HG03196 (cell line): ENCODE data around the gene EGR4.

Experiments
- ATAC-seq: cut with Tn5 transposase; IDR thresholded peaks from one replicate; pipeline ENCODE4 v1.9.1; 2021; ENCODE audit not compliant: unreplicated experiment

Gene EGR4

DNA sequence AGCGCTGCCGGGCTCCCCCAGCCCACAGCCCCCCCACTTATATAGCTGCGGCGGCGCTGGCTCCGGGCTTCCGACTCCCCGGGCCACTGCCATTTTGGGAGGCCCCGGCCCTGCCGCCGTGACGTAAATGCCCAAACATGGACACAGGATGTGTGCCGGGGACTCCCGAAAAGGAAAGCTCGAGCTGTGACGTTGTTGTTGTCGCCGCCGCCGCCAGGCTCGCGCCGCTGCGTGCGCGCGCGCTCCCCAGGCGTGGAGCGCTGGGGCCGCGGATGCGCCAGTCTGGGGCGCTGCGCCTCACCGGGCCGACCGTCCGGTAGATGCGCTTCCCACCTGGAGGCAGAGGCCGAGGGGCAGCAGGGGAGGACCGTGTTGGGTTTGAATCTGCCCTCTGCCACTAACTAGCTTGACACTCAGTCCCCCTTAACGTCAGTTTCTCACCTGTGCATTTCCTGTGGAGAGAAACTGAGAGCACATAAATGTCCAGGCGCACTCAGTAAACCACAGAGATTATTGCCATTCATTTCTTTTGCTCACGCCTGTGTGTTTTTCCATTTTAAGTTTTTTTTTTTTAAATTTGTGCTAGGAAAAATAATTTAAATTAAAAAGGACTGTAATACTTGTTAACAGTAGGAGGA, at the start of gene EGR4:
TSS of gene EGR4 (minus strand) at position 15 of the 638 bp plus-strand sequence. CDS start 231 bp downstream, outside the sequence.
- ATAC-seq = peak; percentile 90

DNA sequence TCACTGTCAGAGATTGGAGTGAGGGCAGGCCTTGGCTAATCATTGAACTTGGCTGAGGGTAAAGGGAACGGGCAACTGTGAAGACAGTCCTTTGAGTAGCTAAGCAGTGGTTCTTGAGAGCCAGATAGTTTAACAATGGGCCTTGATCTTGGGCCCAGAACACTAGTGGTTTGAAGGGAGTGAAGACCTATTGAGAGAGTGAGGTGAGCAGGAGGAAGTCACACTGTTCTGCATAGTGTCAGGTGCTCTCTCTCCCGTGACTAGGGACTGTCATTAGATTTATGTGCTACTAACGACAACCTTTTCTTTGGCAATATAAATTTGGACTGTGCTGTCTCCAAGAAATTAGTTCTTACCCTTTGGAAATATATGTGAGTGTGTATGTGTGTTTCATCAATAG, 47.7 kb upstream of the EGR4 start:
- no peak for ATAC-seq

DNA sequence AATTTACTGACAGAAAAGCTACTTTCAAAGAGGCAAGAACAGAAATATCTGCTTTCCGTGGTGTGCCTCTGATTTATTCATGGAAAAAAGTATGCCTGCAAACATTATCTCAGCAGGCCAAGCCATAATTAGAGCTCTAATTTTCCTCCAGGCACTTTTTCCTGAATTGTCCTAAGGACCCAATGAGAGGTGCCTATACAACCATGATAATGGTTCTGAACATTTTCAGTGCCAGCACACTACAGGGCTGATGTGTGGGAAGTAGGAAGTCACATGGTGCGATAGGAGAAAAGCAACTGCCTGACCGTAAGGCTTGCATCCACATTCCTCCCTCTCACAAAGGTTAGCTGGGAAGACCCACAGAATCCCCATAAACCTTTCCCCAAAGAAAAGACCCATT, 45.9 kb upstream of the EGR4 start:
- ATAC-seq = no peak

DNA sequence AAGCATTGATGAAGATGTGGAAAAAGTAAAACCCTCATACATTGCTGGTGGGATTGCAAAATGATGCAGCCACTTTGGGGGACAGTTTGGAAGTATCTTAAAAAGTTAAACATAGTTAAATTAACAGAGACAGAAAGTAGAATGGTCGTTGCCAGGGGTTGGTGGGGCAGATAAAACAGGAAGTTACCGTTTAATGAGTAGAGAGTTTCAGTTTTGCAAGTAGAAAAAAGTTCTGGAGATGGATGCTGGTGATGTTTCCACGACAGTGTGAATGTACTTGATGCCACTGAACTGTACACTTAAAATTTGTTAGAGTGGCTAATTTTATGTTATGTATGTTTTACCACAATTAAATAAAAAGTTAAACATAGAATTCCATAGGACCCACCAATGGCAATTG, 44.5 kb upstream of the EGR4 start:
- no peak for ATAC-seq

DNA sequence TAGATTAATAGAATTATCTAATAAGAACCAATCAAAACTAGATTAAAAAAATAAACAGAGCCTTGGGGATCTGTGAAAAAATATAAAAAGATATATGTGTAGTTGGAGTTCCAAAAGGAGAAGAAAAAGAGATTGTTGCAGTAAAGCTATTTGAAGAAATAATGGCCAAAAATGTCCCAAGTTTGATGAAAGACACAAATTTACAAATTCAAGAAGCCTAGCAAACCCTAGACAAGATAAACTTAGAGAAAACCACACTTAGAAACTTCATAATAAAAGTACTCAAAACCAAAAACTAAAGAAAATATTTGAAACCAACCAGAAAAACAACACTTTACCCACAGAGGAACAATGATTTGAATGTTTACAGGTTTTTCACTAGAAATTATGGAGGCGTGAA, 41.3 kb upstream of the EGR4 start:
- ATAC-seq = no peak

DNA sequence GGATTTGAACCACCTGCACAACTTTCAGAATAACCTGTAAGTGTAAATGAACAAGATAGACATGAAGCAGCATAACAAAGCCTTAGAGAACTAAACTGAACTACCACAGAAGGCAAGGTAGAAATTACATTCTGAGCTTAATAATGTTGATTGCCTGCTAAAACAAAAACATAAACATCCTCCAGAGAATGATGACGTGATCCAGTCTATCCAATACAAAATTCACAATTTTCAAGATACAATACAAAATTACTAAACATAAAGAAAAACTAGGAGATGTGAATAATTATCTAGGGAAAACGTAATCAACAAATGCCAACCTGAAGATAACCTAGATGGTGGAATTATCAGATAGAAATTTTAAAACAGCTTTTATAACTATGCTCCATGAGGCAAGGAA, 40.7 kb upstream of the EGR4 start:
- ATAC-seq = no peak

DNA sequence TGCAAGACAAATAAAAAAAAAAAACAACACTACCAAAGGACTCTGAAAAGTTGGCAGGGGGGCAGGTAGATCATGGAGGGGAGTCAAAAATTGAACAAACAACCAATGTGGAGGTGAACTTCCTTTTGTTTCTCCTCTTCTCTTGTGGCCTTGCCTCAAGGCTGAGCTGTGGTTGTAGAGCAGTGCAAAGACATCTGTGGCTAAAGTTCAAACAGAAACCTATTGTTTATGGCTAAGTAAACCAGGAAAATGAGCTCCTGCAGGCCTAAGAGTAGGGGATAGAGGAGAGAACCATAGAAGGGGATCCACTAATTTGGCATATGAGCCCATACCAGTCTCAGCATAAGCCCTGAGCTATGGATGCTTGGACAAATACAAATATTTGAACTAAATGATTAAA, 40.2 kb upstream of the EGR4 start:
- ATAC-seq = no peak

DNA sequence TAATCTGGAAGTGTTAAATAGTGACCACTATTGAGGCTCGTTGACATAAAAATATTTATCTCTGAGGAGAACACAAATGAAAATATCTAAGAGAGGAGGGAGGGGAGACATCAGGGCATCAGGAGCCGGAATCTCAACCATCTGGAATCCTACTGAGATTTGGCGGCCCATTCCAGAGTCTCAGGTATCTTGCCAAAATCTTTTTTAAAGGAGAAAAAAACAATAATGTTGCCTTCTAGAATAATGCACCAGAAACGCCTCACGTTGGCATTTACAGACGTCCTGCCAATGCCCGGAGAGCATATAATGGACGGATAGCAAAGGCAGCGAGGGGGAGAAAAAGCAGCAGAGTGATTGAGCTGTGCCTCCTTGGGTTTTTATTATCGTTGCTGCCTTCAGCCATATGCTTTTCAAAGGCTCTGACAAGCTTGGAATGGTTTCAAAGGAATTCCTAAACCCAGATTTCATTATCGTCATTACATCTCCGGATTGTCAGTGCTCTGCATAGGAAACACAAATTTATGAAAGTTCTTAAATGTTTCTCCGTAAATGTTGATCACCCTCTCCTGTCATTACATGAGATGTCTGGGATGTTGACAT, 30.9 kb upstream of the EGR4 start:
- ATAC-seq = no peak

DNA sequence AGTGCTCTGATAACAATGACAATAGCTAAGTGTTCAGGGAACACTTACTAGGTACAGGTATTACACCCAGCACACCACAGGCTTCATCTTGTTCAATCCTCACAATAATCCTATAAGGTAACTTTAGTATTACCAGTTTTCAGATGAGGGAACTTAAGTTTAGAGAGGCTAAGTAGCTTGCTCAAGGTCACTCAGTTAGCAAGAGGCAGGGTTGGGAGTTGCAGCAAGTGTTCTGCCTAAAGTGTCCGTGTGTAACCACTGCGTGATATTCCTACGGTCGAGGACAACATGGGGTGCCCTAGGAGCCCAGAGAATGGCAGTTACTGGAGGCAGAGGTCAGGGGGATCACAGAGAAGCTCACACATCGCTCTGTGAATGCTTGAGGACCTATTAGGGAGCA, 30.2 kb upstream of the EGR4 start:
- ATAC-seq = no peak

DNA sequence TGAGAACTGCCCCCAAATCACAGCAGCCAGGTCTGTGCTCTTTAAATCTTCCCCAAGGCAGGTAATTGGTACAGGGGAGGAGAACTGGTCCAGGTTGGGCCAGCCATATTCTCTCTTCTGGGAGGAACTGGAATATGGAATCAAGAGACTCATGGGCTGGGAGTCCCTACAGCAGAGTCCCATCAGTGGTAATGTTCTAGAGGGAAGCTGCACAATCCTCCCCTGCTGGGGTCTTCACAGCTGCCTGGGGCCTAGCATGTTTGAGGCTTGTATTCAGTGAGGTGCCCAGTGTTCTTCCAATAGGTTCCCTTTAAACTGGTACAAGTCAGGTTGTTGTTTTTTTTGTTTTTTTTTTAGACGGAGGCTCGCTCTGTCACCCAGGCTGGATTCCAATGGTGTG, 21.1 kb upstream of the EGR4 start:
- ATAC-seq = no peak

DNA sequence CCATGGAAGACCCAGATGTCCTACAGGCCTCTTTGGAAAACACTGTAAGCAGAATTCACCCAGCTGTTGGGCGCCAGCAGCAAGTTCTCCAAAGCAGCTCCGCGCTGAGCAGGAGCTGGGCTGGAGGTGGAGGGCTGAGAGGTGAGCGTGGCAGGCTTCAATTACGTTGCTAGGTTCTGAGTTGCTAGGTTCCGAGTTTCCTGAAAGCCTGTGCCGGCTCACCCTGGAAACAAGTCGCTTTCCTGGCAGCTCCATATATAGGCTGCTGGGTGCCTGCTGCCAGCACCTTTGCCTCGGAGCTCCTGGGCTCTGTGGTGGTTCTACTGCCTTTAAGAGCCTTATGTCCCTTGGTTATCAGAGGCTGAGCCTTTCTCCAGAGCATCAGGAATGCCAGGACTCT, 14.4 kb upstream of the EGR4 start:
- no peak for ATAC-seq

DNA sequence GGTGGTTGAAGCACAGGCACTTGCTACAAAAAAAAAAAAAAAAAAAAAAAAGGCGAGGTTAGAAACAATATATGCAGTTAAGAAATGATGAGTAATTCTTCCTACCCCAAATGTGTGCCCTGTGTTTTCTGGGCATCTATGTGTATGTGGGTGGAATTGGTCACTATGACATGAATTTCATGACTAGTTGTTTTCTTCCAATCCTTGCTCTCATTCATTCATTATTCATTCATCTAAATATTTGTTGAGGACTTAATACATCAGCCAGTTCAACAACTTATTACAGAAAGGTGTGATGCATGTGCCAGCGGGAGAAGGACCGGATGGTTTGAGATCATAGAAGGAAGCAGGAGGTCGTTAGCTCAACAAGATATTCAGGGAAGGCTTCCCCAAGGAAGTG, 8.3 kb upstream of the EGR4 start:
- no peak for ATAC-seq

DNA sequence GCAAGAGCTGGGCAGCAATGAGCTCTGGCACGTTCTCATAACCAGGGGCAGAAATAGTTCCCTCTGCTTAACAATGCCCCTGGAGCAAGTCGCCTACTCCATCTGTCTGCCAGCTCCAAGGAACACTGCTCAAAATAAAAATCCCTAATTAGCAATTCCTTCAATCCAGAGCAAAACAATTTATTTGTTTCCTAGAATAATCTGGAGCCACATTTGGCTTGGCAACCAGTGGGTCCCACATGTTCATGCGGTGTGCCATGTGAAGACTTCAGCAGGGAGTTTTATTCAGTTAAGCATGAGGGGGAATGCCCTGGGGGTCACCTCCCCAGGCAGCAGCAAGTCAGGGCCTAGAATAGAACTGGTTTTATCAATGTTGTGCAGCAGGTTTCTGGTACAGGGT, 7.6 kb upstream of the EGR4 start:
- ATAC-seq = no peak

DNA sequence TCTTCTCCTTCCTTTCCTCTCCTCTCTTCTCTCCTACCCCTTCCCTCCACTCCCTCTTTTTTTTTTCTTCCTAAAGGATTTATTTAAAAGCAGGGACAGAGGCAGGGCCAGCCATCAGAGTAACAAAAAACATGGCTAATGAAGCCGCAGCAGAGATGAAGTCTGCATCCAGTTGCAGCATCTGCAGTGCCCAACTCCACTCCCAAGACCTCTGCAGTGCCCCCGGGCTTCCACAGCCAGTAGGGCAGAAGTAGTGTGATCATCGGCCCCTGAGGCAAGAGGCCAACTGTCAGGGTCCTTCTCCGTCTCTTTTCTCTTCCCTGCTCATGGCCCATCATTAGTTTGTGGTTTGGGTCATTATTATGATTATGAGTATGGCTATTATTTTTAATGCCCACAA, 4.2 kb upstream of the EGR4 start:
- ATAC-seq = no peak

DNA sequence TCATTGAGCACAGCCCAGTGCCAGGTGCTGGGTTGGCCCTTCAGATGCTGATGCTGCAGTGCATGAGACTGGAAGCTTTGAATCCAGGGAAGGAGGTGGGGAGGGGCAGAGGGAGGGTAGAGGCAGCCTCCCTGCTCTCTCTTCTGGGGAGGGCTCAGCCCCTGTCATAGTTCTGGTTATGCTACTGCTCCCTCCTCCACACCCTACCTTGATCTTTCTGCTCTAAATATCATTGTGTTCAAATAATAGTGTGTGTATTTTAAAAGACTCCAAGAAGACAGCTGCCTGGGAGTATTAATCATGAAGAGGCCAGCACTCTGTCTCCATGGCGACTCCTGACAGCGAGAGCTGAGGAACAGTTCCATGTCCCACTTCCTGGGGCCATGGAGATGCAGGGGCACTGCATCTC, 3.8 kb upstream of the EGR4 start:
- no peak for ATAC-seq

DNA sequence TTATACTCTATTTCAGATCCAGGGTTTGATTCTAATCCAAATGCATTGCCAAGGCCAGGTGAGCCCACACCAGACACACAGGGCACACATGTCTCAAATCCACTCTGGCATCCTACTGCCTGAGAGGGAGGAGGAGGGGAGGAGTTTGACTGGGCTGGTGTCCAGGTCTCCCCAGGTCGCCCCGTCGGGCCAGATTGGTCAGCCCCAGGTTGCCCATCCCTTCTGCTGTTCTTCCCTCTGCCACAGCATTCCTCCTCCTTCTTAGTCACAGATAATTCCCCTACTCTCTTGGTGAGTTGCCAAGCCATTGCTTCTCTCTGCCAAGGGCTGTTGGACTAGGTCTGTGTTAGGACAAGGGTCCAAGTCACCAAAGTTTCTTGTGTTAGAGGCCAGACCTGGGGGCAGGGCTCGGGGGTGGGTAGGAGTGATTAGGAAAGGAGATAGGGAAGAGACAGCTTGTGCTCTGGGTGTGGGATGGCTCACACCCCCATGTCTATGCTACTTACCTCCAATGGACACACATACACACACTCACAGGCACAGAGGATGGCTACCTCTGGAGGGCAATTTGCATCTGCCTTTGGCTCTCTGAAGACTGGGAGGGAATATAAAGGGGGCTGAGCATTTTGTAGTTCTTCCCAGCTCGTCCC, 2.5 kb upstream of the EGR4 start:
- ATAC-seq = no peak

DNA sequence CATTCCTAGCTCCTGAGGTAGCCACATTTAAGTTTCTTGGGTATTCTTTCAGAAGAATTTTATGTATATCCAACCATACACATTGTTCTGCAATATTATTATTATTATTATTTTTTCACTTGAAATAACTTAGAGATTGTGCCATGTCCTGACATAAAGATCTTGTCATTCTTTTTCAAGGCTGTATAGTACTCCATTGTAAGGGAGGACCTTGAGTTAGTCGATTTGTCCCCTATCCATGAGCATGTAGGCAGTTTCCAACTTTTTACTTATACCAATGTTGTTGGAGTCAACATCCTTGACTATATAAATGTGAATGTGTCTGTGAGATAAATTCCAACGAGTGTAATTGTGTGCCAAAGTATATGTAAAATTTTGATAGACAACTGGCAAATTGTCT, 891 bp upstream of the EGR4 start:
- ATAC-seq = no peak

DNA sequence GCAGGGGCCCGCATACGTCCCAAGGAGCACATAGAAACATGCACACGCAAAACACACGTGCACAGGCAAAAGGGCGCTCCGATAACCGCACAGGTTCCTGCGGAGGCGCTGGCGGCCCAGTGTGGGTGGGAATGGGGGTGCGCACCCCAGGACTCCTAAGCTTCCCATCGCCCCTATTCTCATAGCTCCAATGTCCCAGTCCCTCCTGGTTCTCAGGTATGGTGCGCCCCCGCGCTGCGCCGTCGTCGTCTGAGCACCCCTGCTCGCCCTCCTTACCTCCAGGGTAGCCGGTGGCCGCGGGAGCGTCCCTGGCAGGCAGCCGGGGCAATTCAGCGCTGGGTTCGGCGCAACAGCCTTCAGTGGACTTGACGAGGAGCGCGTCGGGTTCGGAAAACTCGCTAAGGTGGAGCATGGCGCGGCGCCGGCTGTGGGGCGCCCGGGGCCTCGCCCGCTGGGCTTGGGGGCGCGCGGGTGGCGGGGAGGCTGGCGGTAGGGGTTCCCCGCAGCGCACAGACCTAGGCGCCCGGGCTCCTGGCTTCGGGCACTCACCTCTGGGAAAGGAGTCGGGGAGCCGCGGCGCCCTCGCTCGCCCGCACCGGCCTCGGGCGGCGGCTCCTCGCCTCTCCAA, 328 bp downstream of the EGR4 start:
- no peak for ATAC-seq

DNA sequence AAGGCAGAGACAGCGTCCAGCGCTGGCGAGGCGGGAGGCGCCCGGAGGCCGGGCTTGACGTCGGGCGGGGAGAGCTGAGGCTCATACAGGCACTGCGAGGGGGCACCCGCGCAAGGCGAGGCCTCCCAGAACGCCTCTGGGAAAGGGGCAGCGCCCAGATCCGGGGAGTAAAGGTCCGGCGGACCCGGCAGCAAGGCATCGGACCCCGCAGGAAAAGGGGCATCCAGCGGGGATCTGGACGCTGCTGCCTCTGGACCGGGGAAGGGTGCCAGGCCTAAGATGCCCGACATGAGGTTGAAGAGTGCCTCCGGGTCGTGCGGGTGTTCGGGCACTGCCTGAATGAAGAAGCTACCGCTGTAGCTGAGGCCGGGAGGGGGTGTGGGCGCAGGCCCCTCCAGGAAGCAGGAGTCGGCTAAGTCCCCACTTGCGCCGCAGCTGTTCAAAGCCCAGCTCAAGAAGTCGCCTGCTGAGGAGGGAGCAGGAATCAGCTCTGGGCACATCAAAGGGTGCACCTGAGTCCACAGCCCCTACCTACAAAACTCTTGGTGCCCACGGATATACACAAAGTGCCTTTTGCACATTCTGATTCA, 937 bp downstream of the EGR4 start:
- no peak for ATAC-seq

DNA sequence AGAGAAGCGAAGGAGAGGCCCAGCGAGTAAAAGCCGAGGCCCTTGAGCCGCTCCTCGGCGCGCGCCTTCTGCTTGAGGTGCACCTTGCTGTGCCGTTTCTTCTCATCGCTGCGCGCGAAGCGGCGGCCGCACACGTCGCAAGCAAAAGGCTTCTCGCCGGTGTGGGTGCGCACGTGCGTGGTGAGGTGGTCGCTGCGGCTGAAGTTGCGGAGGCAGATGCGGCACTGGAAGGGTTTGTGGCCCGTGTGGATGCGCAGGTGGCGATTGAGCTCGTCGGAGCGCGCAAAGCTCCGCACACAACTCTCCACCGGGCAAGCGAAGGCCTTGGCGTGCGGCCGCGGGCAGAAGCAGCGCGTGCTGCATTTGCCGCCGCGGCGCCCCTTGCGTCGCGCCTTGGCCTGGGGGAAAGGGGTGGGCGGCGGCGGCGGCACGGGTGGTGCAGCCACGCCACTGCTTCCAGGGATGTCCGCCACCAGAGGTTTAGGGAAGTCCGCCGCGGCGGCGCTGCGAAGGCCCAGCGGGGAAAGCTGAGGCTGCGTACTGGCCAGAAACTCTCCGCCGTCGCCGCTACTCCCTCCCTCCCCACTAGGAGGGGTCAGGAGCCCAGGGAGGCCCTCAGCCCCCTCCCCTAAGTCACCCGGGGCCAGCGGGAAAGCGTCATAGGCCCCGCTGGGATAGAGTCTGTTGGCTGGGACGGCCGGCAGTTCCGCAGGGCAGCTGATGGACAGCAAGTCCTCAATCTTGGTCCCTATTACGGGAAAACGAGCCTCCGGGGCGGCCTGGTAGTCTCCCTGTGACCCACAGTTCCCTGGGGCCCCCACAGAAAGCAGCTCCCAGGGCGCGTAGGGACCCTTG, 1.7 kb downstream of the EGR4 start:
- no peak for ATAC-seq

DNA sequence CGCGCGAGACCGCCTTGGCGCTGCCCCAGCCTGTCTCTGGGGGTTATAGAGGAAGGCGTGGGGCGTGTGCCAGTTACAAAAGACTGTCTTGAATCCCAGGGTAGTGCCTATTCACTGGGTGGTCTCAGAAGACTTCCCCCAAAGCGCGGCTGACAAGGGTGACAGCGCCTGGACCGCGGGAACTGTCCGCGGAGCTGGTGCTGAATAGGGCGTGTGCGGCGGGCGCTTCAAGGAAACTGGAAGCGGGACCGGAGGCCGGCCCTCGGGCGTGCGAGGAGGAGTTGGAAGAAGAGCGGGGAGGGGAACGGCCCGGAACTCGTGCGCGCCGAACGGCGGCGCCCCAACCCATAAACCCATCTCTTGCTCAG, 2.3 kb downstream of the EGR4 start:
- ATAC-seq = no peak
